AG04449 (cell line): ENCODE data around the gene FRMPD1.

Experiments
- CTCF ChIA-PET: fragments of 350-600 bp; formaldehyde crosslinking; extraction: SDS; loops from one replicate; lab custom pipeline; 2021; ENCODE audit warnings: antibody characterized with exemption; lab: Yijun Ruan, JAX
- POLR2A ChIA-PET: fragments of 400-600, 350-600 bp; formaldehyde crosslinking; extraction: SDS; loops from one replicate; lab custom pipeline; 2020; ENCODE audit warnings: antibody characterized with exemption, inconsistent platforms; lab: Yijun Ruan, JAX
- DNase-seq: peaks from one replicate; pipeline ENCODE4 v3.0.0-alpha.2; 2010; ENCODE audit warnings: low read depth, low spot score
- H3K4me3 ChIP-seq: 2 replicates; pipeline ENCODE4 v1.5.1; 2011; ENCODE audit warnings: low read depth, mild to moderate bottlenecking, control low read depth, low read length
- TF ChIP-seq, protein P1 (sequence below): IDR thresholded peaks from one replicate; pipeline ENCODE4 v1.5.1; 2011; ENCODE audit warnings: mild to moderate bottlenecking, moderate library complexity, low read length, control low read depth, inconsistent platforms; ENCODE audit not compliant: insufficient read depth; ENCODE audit errors: missing control alignments

Gene FRMPD1

GRCh38 chr9:37719526-37719925 is 68.8 kb downstream of the FRMPD1 start:
- H3K4me3 ChIP-seq: no peak overlapping the region
- CTCF ChIA-PET: no interaction called here
- TF ChIP-seq, protein P1, sequence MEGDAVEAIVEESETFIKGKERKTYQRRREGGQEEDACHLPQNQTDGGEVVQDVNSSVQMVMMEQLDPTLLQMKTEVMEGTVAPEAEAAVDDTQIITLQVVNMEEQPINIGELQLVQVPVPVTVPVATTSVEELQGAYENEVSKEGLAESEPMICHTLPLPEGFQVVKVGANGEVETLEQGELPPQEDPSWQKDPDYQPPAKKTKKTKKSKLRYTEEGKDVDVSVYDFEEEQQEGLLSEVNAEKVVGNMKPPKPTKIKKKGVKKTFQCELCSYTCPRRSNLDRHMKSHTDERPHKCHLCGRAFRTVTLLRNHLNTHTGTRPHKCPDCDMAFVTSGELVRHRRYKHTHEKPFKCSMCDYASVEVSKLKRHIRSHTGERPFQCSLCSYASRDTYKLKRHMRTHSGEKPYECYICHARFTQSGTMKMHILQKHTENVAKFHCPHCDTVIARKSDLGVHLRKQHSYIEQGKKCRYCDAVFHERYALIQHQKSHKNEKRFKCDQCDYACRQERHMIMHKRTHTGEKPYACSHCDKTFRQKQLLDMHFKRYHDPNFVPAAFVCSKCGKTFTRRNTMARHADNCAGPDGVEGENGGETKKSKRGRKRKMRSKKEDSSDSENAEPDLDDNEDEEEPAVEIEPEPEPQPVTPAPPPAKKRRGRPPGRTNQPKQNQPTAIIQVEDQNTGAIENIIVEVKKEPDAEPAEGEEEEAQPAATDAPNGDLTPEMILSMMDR: no peak
- DNase-seq: no peak
- POLR2A ChIA-PET: no interaction called here

GRCh38 chr9:37727013-37727412 is 76.3 kb downstream of the FRMPD1 start:
- CTCF ChIA-PET: no interaction called here
- no peak overlapping the region for H3K4me3 ChIP-seq
- DNase-seq: no peak
- TF ChIP-seq, protein P1: no peak
- POLR2A ChIA-PET: no interaction called here

- H3K4me3 ChIP-seq: no peak overlapping the region
- ChIA-PET POLR2A (no interaction called here), CTCF (no interaction called here)
- DNase-seq: no peak
- TF ChIP-seq, protein P1: no peak
Observed at GRCh38 chr9:37729499-37729898, 78.7 kb downstream of the FRMPD1 start.

GRCh38 chr9:37730256-37730655 is 79.5 kb downstream of the FRMPD1 start:
- TF ChIP-seq, protein P1: no peak
- POLR2A ChIA-PET: no interaction called here
- no peak overlapping the region for H3K4me3 ChIP-seq
- DNase-seq: no peak
- CTCF ChIA-PET: no interaction called here

DNA sequence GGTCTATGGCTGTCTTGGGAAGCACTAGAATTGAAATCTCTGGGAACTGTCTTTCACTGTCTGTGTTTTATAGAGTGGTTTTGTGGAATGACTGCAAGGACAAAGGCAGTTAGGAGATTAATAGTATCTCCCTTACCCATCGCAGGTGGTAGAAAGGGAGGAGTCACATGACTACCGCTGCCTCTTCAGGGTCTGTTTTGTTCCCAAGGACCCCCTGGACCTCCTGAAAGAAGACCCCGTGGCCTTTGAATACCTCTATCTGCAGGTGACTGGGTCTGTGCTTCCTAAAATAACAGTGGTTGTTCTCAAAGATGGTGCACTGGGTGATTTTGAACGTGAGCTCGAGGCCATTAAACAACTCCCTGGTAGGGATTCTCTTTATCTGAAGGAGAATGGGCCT is 80.1 kb downstream of the FRMPD1 start:
- ChIA-PET CTCF (no interaction called here), POLR2A (no interaction called here)
- H3K4me3 ChIP-seq: no peak overlapping the region
- TF ChIP-seq, protein P1: no peak
- DNase-seq: no peak

GRCh38 chr9:37732086-37732741 is 81.5 kb downstream of the FRMPD1 start:
- DNase-seq: no peak
- H3K4me3 ChIP-seq: no peak overlapping the region
- ChIA-PET POLR2A (no interaction called here), CTCF (interaction anchor here (1.1 to 3.5 kb wide), 3 partner anchors 14 to 251 kb away, joined by 3 to 13 read pairs (median 4); no protein-coding TSS in a partner anchor)
- TF ChIP-seq, protein P1: no peak
